Effector memory CD4-positive, alpha-beta T cell (primary cell): Measurements from ENCODE around the gene RAD50.

Experiments used
- DNase-seq, 3 donors: peaks; one replicate each; pipeline ENCODE4 v3.0.0-alpha.2; 2020
- H3K27ac ChIP-seq: 2 replicates; pipeline ENCODE4 v1.7.0; 2013; ENCODE audit warnings: mild to moderate bottlenecking, low read length, moderate library complexity; ENCODE audit not compliant: insufficient read depth, poor library complexity, severe bottlenecking
- H3K27me3 ChIP-seq: replicated peaks from 2 replicates; pipeline ENCODE4 v1.7.0; 2013; ENCODE audit warnings: mild to moderate bottlenecking, low read length; ENCODE audit not compliant: insufficient read depth, control insufficient read depth, poor library complexity, severe bottlenecking
- H3K36me3 ChIP-seq: 2 replicates; pipeline ENCODE4 v1.7.0; 2013; ENCODE audit warnings: mild to moderate bottlenecking, low read length, moderate library complexity; ENCODE audit not compliant: control insufficient read depth, insufficient read depth
- H3K4me1 ChIP-seq: 2 replicates; pipeline ENCODE4 v1.7.0; 2013; ENCODE audit warnings: low read length, mild to moderate bottlenecking; ENCODE audit not compliant: control insufficient read depth, insufficient read depth, poor library complexity, severe bottlenecking
- H3K4me3 ChIP-seq: 2 replicates; pipeline ENCODE4 v1.7.0; 2013; ENCODE audit warnings: low read length, low read depth, mild to moderate bottlenecking; ENCODE audit not compliant: insufficient read depth, poor library complexity, severe bottlenecking
- H3K9me3 ChIP-seq: 2 replicates; pipeline ENCODE4 v1.7.0; 2013; ENCODE audit warnings: mild to moderate bottlenecking, low read length, moderate library complexity; ENCODE audit not compliant: control insufficient read depth

RAD50 gene

GRCh38 chr5:132681476-132681831 is 124.7 kb downstream of the RAD50 start:
- Histone ChIP-seq H3K4me1 (no peaks in the 10 kb centered on the region), H3K9me3 (no peaks in the 10 kb centered on the region), H3K27me3 (no peaks in the 10 kb centered on the region), H3K36me3 (no peaks in the 10 kb centered on the region), H3K4me3 (no peak overlapping the region), H3K27ac (no peak overlapping the region)
- no peak for DNase-seq

GRCh38 chr5:132681983-132682382 is 125.2 kb downstream of the RAD50 start:
- DNase-seq: no peak
- no peak overlapping the region for H3K4me3 ChIP-seq
- H3K27ac ChIP-seq: no peak overlapping the region
- H3K4me1 ChIP-seq: no peaks in the 10 kb centered on the region
- H3K9me3 ChIP-seq: no peaks in the 10 kb centered on the region
- H3K36me3 ChIP-seq: no peaks in the 10 kb centered on the region
- no peaks in the 10 kb centered on the region for H3K27me3 ChIP-seq

GRCh38 chr5:132684491-132684890 is 127.7 kb downstream of the RAD50 start:
- DNase-seq: no peak
- H3K4me3 ChIP-seq: no peak overlapping the region
- H3K27ac ChIP-seq: no peak overlapping the region

GRCh38 chr5:132684922-132685720 is 128.3 kb downstream of the RAD50 start:
- no peaks in the 10 kb centered on the region for H3K36me3 ChIP-seq
- DNase-seq: no peak

More at GRCh38 chr5:132684491-132684890, 127.7 kb downstream of the RAD50 start:
- peaks cover 16% of the 10 kb centered on the region for H3K4me1 ChIP-seq
- H3K27me3 ChIP-seq: no peaks in the 10 kb centered on the region
- H3K9me3 ChIP-seq: no peaks in the 10 kb centered on the region
- no peaks in the 10 kb centered on the region for H3K36me3 ChIP-seq

GRCh38 chr5:132686193-132686592 is 129.4 kb downstream of the RAD50 start:
- Histone ChIP-seq H3K4me3 (no peak overlapping the region), H3K36me3 (no peaks in the 10 kb centered on the region), H3K9me3 (no peaks in the 10 kb centered on the region), H3K4me1 (peaks cover 16% of the 10 kb centered on the region), H3K27me3 (no peaks in the 10 kb centered on the region), H3K27ac (no peak overlapping the region)
- no peak for DNase-seq

More at GRCh38 chr5:132684922-132685720, 128.3 kb downstream of the RAD50 start:
- Histone ChIP-seq H3K9me3 (no peaks in the 10 kb centered on the region), H3K27ac (no peak overlapping the region), H3K4me1 (peaks cover 16% of the 10 kb centered on the region), H3K4me3 (no peak overlapping the region), H3K27me3 (no peaks in the 10 kb centered on the region)

- H3K27me3 ChIP-seq: no peaks in the 10 kb centered on the region
- peak in 1 of 3 donors; percentile 25 for DNase-seq
- no peaks in the 10 kb centered on the region for H3K9me3 ChIP-seq
- H3K4me3 ChIP-seq: no peak overlapping the region
- H3K36me3 ChIP-seq: no peaks in the 10 kb centered on the region
- H3K27ac ChIP-seq: peak overlapping the region; percentile 53
- peaks cover 16% of the 10 kb centered on the region for H3K4me1 ChIP-seq
Measured at GRCh38 chr5:132687995-132688394, 131.2 kb downstream of the RAD50 start.

GRCh38 chr5:132688536-132689339 is 132.0 kb downstream of the RAD50 start:
- H3K4me1 ChIP-seq: peaks cover 16% of the 10 kb centered on the region
- H3K9me3 ChIP-seq: no peaks in the 10 kb centered on the region
- DNase-seq: no peak
- no peak overlapping the region for H3K4me3 ChIP-seq
- H3K27me3 ChIP-seq: no peaks in the 10 kb centered on the region
- H3K36me3 ChIP-seq: no peaks in the 10 kb centered on the region
- peak overlapping the region; percentile 53 for H3K27ac ChIP-seq

GRCh38 chr5:132689513-132689912 is 132.7 kb downstream of the RAD50 start:
- H3K4me1 ChIP-seq: peaks cover 16% of the 10 kb centered on the region
- H3K4me3 ChIP-seq: no peak overlapping the region
- H3K27me3 ChIP-seq: no peaks in the 10 kb centered on the region
- H3K36me3 ChIP-seq: no peaks in the 10 kb centered on the region
- H3K27ac ChIP-seq: no peak overlapping the region
- DNase-seq: no peak
- H3K9me3 ChIP-seq: no peaks in the 10 kb centered on the region

- no peak for DNase-seq
- no peak overlapping the region for H3K4me3 ChIP-seq
- no peak overlapping the region for H3K27ac ChIP-seq
- no peaks in the 10 kb centered on the region for H3K27me3 ChIP-seq
- H3K9me3 ChIP-seq: no peaks in the 10 kb centered on the region
- H3K4me1 ChIP-seq: peaks cover 16% of the 10 kb centered on the region
- no peaks in the 10 kb centered on the region for H3K36me3 ChIP-seq
Measured at GRCh38 chr5:132690156-132690555, 133.4 kb downstream of the RAD50 start.
